Measurements from ENCODE around the gene PDE8A.

Gene PDE8A

DNA sequence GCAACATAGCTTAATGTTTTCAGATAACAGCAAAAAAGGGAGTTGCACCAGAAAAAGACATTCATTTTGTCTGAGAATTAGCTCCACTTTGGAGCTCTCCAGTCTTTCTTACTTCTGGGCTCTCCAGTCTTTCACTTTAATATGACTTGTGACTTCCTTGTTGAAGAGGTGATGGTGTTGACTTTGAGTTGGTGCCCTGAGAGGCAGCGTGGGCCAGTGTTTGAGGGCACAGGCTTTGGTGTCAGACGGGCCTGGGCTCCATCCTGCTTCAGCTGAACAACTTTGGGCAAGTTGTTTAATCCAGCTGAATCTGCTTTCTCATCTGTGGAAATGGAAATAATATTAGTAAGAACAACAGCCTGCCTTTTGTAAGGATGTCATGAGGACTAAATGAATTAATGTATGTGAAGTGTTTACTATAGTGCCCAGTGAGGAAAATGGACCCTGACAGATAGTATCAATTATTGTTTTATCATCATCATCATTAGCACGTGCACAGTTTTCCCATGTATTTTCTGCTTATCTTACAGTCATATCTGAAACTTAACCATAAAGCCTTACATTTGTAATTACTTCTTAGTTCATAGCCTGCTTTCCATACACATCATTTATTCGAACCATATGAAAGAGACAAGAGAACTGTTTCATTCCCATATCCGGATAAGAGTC, 108.4 kb downstream of the PDE8A start:
- DNase-seq = no peak

DNA sequence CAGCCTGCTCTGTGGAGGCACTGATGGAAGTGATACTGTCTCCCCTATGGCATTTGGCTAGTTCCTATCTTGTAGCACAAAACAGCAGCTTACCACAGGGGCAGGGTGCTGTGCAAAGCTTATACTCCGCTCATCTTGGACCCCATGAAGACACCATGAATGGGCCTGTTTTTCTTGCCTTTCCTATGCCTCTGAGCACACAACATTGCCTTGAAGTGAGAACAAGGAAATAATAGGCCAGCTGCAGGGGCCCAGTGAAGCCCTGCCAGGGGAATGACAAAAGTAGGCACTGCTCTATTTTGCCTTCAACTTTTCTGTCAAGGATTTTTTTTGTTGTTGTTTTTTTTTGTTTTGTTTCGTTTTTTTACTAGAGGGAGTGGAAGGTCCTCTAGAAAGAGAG, 110.3 kb downstream of the PDE8A start:
- no peak for DNase-seq

- DNase-seq = no peak
These were observed 113.0 kb downstream of the PDE8A start for GRCh38 chr15:85094685-85095084.

DNA sequence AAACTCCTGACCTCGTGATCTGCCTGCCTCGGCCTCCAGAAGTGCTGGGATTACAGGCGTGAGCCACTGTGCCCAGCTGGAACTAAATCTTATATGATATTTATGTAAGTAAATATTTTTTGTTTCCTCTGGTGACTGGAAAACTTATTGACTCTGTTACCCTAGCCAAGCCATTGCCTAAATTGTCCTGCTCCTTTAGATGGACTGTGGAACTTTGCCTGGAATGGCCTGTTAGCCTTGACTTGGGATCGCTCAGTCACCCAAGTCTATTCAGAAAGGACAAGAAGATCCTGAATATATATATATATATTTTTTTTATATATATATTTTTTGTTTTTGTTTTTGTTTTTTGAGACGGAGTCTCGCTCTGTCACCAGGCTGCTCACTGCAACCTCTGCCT, 113.9 kb downstream of the PDE8A start:
- no peak for DNase-seq

DNA sequence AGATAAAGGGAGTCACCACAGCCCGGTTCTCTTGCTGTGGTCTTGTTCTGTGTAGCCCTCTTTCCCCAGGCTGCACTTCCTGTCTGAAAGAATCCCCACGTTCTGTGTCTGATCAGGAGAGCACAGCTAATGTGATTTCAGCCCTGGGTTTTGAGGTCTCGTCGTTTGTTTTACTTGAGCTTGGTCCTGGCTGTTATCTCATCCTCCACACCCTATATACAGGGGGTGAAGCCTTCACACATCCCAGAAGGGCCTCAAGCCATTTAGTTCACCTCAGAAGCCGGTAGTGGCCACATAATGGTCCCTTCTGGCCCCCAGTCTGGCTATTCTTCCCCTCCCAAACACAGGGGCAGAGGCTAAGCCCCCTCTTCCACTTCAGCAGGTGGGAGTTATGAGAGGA, 115.6 kb downstream of the PDE8A start:
- no peak for DNase-seq

DNA sequence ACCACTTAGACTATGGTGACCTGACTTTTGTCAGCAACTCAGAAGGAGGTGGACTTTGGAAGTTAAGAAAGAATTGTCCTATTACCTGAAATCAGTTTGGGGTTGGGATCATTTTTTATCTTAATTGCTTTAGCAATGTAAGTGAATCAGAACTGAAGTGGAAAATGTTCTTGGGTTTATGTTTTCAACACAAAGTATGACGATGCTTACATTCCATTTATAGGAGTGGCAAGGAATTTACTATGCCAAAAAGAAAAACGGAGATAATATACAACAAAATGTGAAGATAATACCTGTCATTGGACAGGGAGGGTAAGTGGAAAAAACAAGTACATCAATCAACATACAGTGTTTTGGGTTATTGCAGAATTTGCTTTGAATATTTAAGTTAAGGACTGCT, 116.1 kb downstream of the PDE8A start:
- no peak for DNase-seq

DNA sequence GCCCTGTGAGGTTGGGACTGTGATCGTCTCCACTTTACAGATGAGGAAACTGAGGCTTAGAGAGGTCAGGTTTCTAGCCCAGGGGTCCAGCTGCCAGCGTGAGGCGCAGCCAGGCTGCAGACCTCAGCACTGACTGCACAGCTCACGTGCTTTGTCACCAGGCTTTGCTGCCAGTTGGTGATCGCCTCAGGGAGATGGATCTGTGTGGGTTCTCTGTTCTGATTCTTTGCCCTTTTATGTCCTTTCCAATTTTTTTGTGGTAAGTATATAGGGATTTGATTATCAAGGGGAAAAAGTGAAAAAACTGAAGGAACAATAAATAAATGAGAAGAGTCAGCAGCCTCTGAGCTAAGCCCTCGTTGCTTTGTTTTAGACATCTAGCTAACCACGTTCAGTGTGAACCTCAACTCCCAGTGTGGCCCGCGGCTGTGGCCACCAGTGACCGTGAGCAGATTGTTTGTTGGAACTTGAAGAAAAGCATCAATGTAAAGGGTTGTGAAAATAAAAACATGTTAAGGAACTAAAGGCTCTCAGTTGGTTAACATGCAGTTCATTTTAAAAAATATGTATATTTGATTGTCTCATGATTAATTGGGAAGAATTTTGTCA, 117.6 kb downstream of the PDE8A start:
- no peak for DNase-seq

- DNase-seq = no peak
These were observed 118.7 kb downstream of the PDE8A start for GRCh38 chr15:85100186-85100937.

GRCh38 chr15:85104584-85104983, 122.9 kb downstream of the PDE8A start:
- no peak for DNase-seq

- no peak for DNase-seq
These were observed 126.5 kb downstream of the PDE8A start for GRCh38 chr15:85108136-85108535.

- DNase-seq = no peak
These were observed 127.7 kb downstream of the PDE8A start for GRCh38 chr15:85109333-85109732.

- no peak for DNase-seq
These were observed 131.3 kb downstream of the PDE8A start for GRCh38 chr15:85112997-85113396.

DNA sequence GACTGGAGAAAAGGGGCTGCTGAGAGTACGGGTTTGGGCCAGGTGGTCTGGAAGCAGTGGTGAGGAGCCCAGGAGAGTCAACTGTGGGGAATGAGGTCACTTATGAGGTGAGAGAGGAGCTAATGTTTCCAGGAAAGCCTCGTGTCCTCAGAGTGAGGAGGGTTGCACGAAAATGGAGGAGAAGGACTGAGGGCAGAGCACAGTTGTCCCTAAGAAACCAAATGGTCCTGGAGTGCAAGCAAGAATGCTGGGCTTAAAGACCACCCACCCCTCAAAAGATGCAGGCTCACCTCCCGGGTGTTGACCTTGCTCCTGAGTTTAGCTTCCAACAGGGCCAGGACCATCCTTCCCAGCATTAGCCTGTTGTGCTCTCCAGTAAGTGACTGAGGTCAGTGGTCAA, 133.2 kb downstream of the PDE8A start:
- no peak for DNase-seq

- no peak for DNase-seq
These were observed 134.4 kb downstream of the PDE8A start for GRCh38 chr15:85116066-85116465.

DNA sequence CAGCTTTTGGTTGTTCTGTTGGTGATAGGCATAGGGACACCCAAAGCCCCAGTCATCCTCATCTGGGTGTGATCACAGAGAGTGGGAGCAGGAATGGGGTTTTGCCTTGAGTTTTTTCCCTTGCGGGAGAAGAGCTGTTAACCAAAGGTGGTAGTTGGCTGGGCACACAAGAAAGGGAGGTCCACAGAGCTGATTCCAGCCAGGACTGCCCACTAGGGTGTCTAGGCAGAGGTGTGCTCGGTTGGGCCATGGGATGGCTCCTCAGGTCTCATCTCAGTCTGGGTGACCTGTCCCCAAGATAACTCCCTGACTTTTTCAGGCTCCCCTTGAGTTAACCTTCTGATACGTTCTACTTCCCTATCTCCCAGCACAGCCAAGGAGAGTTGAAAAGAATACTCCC, 134.8 kb downstream of the PDE8A start:
- DNase-seq = no peak

DNA sequence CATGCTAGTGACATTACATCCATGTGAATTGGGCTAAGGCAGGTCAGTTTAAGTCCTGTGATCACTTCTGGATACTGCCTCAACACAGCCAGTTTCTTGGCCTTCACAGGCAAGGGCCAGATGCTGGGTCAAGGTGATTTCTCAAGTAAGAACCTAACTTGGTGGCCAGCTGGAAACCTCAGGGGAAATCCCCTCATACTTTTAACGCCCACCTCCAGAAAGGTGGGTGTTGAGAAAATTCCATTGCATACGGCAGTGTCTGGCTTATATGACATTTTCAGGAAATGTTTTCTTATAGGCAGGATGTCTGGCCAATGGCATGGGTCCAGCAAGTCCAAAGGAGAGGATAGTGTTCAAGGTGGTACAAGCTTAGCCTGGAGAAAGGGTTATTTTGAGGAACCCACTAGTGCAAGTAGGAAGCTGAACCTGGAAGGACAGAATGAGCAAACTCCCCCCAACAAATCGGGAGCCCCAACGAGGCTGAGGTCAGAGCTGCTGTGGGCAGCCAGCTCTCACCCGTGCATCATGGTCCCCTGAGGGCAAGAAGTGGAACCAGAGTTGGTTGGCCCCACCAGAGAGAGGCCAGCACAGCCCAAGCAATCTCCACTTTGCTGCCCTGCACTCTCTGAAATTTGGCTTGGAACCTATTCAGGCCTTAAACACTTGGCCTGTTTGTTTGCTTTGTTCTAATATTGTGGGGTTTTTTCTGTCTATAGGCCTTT, 135.4 kb downstream of the PDE8A start:
- DNase-seq = no peak

DNA sequence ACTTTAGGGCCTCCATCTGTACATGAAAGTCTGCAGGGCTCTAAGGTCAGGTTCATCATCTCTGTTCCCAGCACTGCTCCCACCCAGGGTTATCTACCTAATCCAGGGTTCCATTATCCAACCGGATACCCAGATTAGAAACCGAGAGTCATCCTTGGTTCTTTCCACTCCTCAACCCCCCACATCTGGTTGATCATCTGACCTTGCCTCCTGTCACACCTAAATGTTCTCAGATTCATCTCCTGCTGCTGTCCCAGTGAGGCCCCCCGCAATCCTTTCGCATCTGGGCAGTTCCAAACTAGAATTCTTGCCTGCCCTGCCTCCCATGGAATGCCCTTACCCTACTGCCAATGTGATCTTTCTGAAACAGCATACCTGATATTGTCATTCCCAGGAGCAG, 136.5 kb downstream of the PDE8A start:
- no peak for DNase-seq

DNA sequence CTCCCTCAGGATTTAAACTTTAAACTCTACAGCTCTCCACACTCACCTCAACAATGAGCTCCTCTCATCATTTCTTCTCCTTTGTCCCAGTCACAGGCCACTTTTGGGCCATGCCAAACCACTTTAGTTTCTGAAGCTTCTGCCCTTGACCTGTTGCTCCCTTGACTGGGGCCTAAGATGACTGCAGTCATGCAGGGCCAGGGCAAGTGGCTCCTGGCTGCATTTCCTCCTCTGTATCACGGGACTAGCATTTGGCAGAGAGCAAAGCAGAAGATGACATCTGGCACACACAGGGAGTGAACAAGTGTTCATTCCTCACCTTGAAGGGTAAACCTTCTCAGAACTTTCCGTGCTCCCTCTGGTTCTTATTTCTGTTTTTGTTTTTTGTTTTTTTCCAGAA, 136.9 kb downstream of the PDE8A start:
- no peak for DNase-seq

DNA sequence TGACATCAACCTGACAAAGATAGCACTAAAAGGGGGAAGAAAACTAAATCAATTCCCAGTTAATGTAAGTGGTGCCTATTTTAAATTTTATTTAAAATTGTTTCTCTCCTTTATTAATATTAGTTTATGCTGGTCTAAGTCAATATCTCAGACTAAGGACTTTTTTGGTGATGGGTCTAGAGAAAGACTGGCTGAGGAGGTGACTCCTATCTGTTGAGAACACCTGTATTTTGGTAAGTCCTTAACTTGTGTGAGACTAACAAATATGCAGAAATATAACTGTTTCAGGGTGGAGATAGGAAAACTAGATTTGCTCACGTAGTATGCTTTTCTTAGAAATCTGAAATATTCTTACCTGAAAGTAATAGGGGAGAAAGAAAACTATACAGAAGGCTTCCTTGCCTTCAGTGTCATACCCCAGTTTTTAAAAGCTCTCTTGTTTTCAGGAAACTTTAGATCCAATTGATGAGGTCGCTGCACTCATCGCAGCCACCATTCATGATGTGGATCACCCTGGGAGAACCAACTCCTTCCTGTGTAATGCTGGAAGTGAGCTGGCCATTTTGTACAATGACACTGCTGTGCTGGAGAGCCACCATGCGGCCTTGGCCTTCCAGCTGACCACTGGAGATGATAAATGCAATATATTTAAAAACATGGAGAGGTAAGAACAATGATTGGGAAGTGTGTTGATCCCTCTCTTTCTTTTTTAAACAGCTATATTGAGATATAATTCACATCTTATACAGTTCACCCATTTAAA, 138.9 kb downstream of the PDE8A start:
- DNase-seq = no peak

GRCh38 chr15:85124173-85124572, 142.5 kb downstream of the PDE8A start:
- DNase-seq = no peak

- no peak for DNase-seq
These were observed 143.5 kb downstream of the PDE8A start for GRCh38 chr15:85125056-85125661.

- DNase-seq = no peak
These were observed 147.0 kb downstream of the PDE8A start for GRCh38 chr15:85128621-85129020.

Data from right kidney (tissue), 1 donor.